ENCODE results near the gene IL17REL. TPM values are rescaled to one million over a fixed set of nuclear protein-coding genes. Genes with fewer than 3 reads are reported as not detected.
A peak's percentile ranks its signal among the peaks of the same experiment; 100 is the strongest.

IL17REL gene
- total RNA-seq, 1 donor from 2014 or later: 0.07 TPM

DNA sequence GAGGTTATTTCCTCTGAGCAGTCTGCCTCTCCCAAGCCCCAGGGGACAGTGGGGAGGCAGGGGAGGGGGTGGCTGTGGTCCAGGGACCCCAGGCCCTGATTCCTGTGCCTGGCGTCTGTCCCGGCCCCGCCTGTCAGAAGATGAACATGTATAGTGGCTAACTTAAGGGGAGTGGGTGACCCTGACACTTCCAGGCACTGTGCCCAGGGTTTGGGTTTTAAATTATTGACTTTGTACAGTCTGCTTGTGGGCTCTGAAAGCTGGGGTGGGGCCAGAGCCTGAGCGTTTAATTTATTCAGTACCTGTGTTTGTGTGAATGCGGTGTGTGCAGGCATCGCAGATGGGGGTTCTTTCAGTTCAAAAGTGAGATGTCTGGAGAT lies 48.9 kb downstream of the IL17REL start:
- peaks cover 3% of the 10 kb centered on the region for H3K27me3 Mint-ChIP-seq (ENCODE audit: low read depth)
- no peak for TF ChIP-seq CTCF (conservative IDR thresholded peaks at IDR 0.05)
- no peak for DNase-seq (ENCODE audit: low read depth, low spot score)
- H3K9me3 Mint-ChIP-seq: no peaks in the 10 kb centered on the region
- no peak overlapping the region for H3K27ac Mint-ChIP-seq (ENCODE audit: unreplicated experiment)
- H3K36me3 Mint-ChIP-seq (ENCODE audit: low read depth): no peaks in the 10 kb centered on the region
- H3K4me1 Mint-ChIP-seq: peaks cover 10% of the 10 kb centered on the region
- peak overlapping the region; percentile 81 for H3K4me3 Mint-ChIP-seq

DNA sequence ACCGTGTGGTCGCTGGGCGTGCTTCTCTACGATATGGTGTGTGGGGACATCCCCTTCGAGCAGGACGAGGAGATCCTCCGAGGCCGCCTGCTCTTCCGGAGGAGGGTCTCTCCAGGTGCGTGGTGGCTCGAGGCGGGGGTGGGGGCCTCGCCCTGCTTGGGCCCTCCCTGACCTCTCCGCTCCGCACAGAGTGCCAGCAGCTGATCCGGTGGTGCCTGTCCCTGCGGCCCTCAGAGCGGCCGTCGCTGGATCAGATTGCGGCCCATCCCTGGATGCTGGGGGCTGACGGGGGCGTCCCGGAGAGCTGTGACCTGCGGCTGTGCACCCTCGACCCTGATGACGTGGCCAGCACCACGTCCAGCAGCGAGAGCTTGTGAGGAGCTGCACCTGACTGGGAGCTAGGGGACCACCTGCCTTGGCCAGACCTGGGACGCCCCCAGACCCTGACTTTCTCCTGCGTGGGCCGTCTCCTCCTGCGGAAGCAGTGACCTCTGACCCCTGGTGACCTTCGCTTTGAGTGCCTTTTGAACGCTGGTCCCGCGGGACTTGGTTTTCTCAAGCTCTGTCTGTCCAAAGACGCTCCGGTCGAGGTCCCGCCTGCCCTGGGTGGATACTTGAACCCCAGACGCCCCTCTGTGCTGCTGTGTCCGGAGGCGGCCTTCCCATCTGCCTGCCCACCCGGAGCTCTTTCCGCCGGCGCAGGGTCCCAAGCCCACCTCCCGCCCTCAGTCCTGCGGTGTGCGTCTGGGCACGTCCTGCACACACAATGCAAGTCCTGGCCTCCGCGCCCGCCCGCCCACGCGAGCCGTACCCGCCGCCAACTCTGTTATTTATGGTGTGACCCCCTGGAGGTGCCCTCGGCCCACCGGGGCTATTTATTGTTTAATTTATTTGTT lies 49.6 kb downstream of the IL17REL start:
- no peaks in the 10 kb centered on the region for H3K36me3 Mint-ChIP-seq (ENCODE audit: low read depth)
- DNase-seq (ENCODE audit: low read depth, low spot score): no peak
- H3K27ac Mint-ChIP-seq (ENCODE audit: unreplicated experiment): no peak overlapping the region

GRCh38 chr22:49962012-49962750 lies 50.4 kb downstream of the IL17REL start:
- Mint-ChIP-seq H3K4me3 (peak overlapping the region; percentile 88), H3K27ac (ENCODE audit: unreplicated experiment) (no peak overlapping the region), H3K36me3 (ENCODE audit: low read depth) (no peaks in the 10 kb centered on the region), H3K4me1 (peaks cover 6% of the 10 kb centered on the region), H3K27me3 (ENCODE audit: low read depth) (no peaks in the 10 kb centered on the region), H3K9me3 (no peaks in the 10 kb centered on the region)
- DNase-seq (ENCODE audit: low read depth, low spot score): no peak
- TF ChIP-seq CTCF (conservative IDR thresholded peaks at IDR 0.05): no peak

More for the DNA sequence above, 49.6 kb downstream of the IL17REL start:
- Mint-ChIP-seq H3K4me1 (peaks cover 8% of the 10 kb centered on the region), H3K27me3 (ENCODE audit: low read depth) (peaks cover 2% of the 10 kb centered on the region), H3K9me3 (no peaks in the 10 kb centered on the region), H3K4me3 (peak overlapping the region; percentile 87)
- TF ChIP-seq CTCF (conservative IDR thresholded peaks at IDR 0.05): no peak

GRCh38 chr22:49961601-49962011 lies 51.0 kb downstream of the IL17REL start:
- no peaks in the 10 kb centered on the region for H3K27me3 Mint-ChIP-seq (ENCODE audit: low read depth)
- no peaks in the 10 kb centered on the region for H3K9me3 Mint-ChIP-seq
- no peak overlapping the region for H3K27ac Mint-ChIP-seq (ENCODE audit: unreplicated experiment)
- no peak for DNase-seq (ENCODE audit: low read depth, low spot score)
- TF ChIP-seq CTCF (conservative IDR thresholded peaks at IDR 0.05): no peak
- H3K4me1 Mint-ChIP-seq: peaks cover 6% of the 10 kb centered on the region
- H3K4me3 Mint-ChIP-seq: peak overlapping the region; percentile 88
- H3K36me3 Mint-ChIP-seq (ENCODE audit: low read depth): no peaks in the 10 kb centered on the region

GRCh38 chr22:49961005-49961600 lies 51.5 kb downstream of the IL17REL start:
- H3K4me1 Mint-ChIP-seq: peaks cover 6% of the 10 kb centered on the region
- H3K9me3 Mint-ChIP-seq: no peaks in the 10 kb centered on the region
- H3K36me3 Mint-ChIP-seq (ENCODE audit: low read depth): no peaks in the 10 kb centered on the region
- H3K27ac Mint-ChIP-seq (ENCODE audit: unreplicated experiment): no peak overlapping the region
- peak overlapping the region; percentile 88 for H3K4me3 Mint-ChIP-seq
- TF ChIP-seq CTCF (conservative IDR thresholded peaks at IDR 0.05): no peak
- H3K27me3 Mint-ChIP-seq (ENCODE audit: low read depth): no peaks in the 10 kb centered on the region
- no peak for DNase-seq (ENCODE audit: low read depth, low spot score)

Measured in neural crest cell (in vitro differentiated cells).